WTC11 (cell line): ENCODE results near the gene FBXO39. TPM values are rescaled to one million over a fixed set of nuclear protein-coding genes. Genes with fewer than 3 reads are reported as not detected.

Experiments used
- ATAC-seq: fragments of 200-7000 bp; cut with Tn5 transposase; 2 replicates; pipeline ENCODE4 v1.10.0; 2021; ENCODE audit warnings: mild to moderate bottlenecking, moderate library complexity
- CTCF ChIA-PET: fragments of 300-600 bp; sonication (Branson Sonifier 250); formaldehyde crosslinking; loops from one replicate; lab custom pipeline; 2021; ENCODE audit warnings: antibody characterized with exemption; lab: Charles Lee
- POLR2A ChIA-PET: fragments of 350-600 bp; sonication (Branson Sonifier 250); formaldehyde crosslinking; loops from one replicate; lab custom pipeline; 2021; ENCODE audit warnings: antibody characterized with exemption; lab: Charles Lee
- DNase-seq: peaks from one replicate; pipeline ENCODE4 v3.0.0; 2021; ENCODE audit warnings: low spot score
- H3K27ac Mint-ChIP-seq: 2 replicates; pipeline ENCODE4 v1.8.0; 2021; ENCODE audit warnings: mixed read lengths
- H3K27me3 Mint-ChIP-seq: 2 replicates; pipeline ENCODE4 v1.8.0; 2021; ENCODE audit warnings: low read depth, mild to moderate bottlenecking, moderate library complexity, mixed read lengths
- H3K36me3 Mint-ChIP-seq: 2 replicates; pipeline ENCODE4 v1.8.0; 2021; ENCODE audit warnings: mixed read lengths
- H3K4me1 Mint-ChIP-seq: 2 replicates; pipeline ENCODE4 v1.8.0; 2022; ENCODE audit warnings: mixed read lengths
- H3K4me3 Mint-ChIP-seq: 2 replicates; pipeline ENCODE4 v1.8.0; 2021; ENCODE audit warnings: mild to moderate bottlenecking, moderate library complexity, mixed read lengths
- H3K9me3 Mint-ChIP-seq: 2 replicates; pipeline ENCODE4 v1.8.0; 2021; ENCODE audit warnings: mixed read lengths
- ARID4B ChIP-seq: sonication (generic); formaldehyde crosslinking; IDR thresholded peaks from 2 replicates; pipeline ENCODE4 v1.8.0; 2023; ENCODE audit warnings: missing genetic modification reagents, mild to moderate bottlenecking, borderline replicate concordance
- ATF3 ChIP-seq: sonication (generic); formaldehyde crosslinking; conservative IDR thresholded peaks from 2 replicates; pipeline ENCODE4 v1.8.1; 2022; ENCODE audit warnings: mild to moderate bottlenecking, missing genetic modification reagents
- CTCF ChIP-seq: fragments of 200-600 bp; IDR thresholded peaks from 2 replicates; pipeline ENCODE4 v1.8.0; 2022; ENCODE audit warnings: antibody characterized with exemption
- FOXJ3 ChIP-seq: sonication (generic); formaldehyde crosslinking; IDR thresholded peaks from 2 replicates; pipeline ENCODE4 v1.9.0; 2021; ENCODE audit warnings: missing genetic modification reagents, mild to moderate bottlenecking, borderline replicate concordance
- FOXP4 ChIP-seq: sonication (generic); formaldehyde crosslinking; IDR thresholded peaks from 2 replicates; pipeline ENCODE4 v1.8.0; 2022; ENCODE audit warnings: mild to moderate bottlenecking, missing genetic modification reagents
- GRHL2 ChIP-seq: fragments of 250-450 bp; sonication (Bioruptor Pico); IDR thresholded peaks from 2 replicates; pipeline ENCODE4 v1.8.0; 2022; ENCODE audit warnings: mild to moderate bottlenecking, moderate library complexity; ENCODE audit not compliant: insufficient replicate concordance, severe bottlenecking
- IRF1 ChIP-seq: sonication (generic); formaldehyde crosslinking; IDR thresholded peaks from 2 replicates; pipeline ENCODE4 v1.8.0; 2023; ENCODE audit warnings: missing genetic modification reagents
- JAZF1 ChIP-seq: fragments of 250-450 bp; sonication (Bioruptor Pico); IDR thresholded peaks from 2 replicates; pipeline ENCODE4 v1.9.0; 2021; ENCODE audit warnings: moderate library complexity, mild to moderate bottlenecking, inconsistent platforms
- MLX ChIP-seq: sonication (generic); formaldehyde crosslinking; IDR thresholded peaks from 2 replicates; pipeline ENCODE4 v1.8.1; 2023; ENCODE audit warnings: mild to moderate bottlenecking, missing genetic modification reagents, moderate library complexity
- NR3C1 ChIP-seq: sonication (generic); formaldehyde crosslinking; conservative IDR thresholded peaks from 2 replicates; pipeline ENCODE4 v1.8.1; 2023; ENCODE audit warnings: low read depth, mild to moderate bottlenecking, missing genetic modification reagents
- PREB ChIP-seq: sonication (generic); formaldehyde crosslinking; IDR thresholded peaks from 2 replicates; pipeline ENCODE4 v1.8.1; 2022; ENCODE audit warnings: mild to moderate bottlenecking, missing genetic modification reagents, moderate library complexity, borderline replicate concordance
- SMAD4 ChIP-seq: sonication (generic); formaldehyde crosslinking; IDR thresholded peaks from 2 replicates; pipeline ENCODE4 v1.8.0; 2022; ENCODE audit warnings: mild to moderate bottlenecking, missing genetic modification reagents
- SOX15 ChIP-seq: fragments of 250-450 bp; sonication (Bioruptor Pico); IDR thresholded peaks from 2 replicates; pipeline ENCODE4 v1.9.0; 2021; ENCODE audit warnings: mild to moderate bottlenecking
- SP1 ChIP-seq: sonication (generic); formaldehyde crosslinking; conservative IDR thresholded peaks from 2 replicates; pipeline ENCODE4 v1.8.1; 2022; ENCODE audit warnings: missing genetic modification reagents
- ZBTB43 ChIP-seq: sonication (generic); formaldehyde crosslinking; IDR thresholded peaks from 2 replicates; pipeline ENCODE4 v1.8.1; 2023; ENCODE audit warnings: mild to moderate bottlenecking, missing genetic modification reagents
- ZMAT4 ChIP-seq: fragments of 250-450 bp; sonication (Bioruptor Pico); IDR thresholded peaks from 2 replicates; pipeline ENCODE4 v1.9.0; 2021; ENCODE audit warnings: mild to moderate bottlenecking
- ZNF416 ChIP-seq: fragments of 250-450 bp; sonication (Bioruptor Pico); IDR thresholded peaks from 2 replicates; pipeline ENCODE4 v1.9.0; 2021; ENCODE audit warnings: mild to moderate bottlenecking, inconsistent platforms
- total RNA-seq: library from RNA; stranded (reverse); gene quantifications from 3 replicates; pipeline ENCODE4 v1.2.3, GENCODE V29; 2021

The FBXO39 gene
- total RNA-seq, 1 experiment from 2014 or later: not detected

GRCh38 chr17:6797718-6798351 is 21.8 kb downstream of the FBXO39 start:
- no peak for TF ChIP-seq MLX (CRISPR knock-in tag)
- no peak for TF ChIP-seq IRF1 (CRISPR knock-in tag)
- TF ChIP-seq NR3C1: no peak
- TF ChIP-seq FOXP4 (CRISPR knock-in tag): no peak
- TF ChIP-seq ATF3 (CRISPR knock-in tag): no peak
- no peak for TF ChIP-seq GRHL2
- no peak for TF ChIP-seq JAZF1 (CRISPR knock-in tag)
- TF ChIP-seq ZNF416: no peak
- TF ChIP-seq SP1 (CRISPR knock-in tag): no peak
- no peak for TF ChIP-seq FOXJ3 (CRISPR knock-in tag)
- TF ChIP-seq ZMAT4 (CRISPR knock-in tag): no peak
- no peak for TF ChIP-seq ARID4B (CRISPR knock-in tag)
- TF ChIP-seq SOX15: no peak
- TF ChIP-seq ZBTB43 (CRISPR knock-in tag): no peak
- no peak for TF ChIP-seq CTCF
- TF ChIP-seq SMAD4 (CRISPR knock-in tag): no peak
- TF ChIP-seq PREB (CRISPR knock-in tag): no peak
- Mint-ChIP-seq H3K27ac (no peak overlapping the region), H3K4me3 (no peak overlapping the region), H3K9me3 (no peaks in the 10 kb centered on the region), H3K36me3 (no peaks in the 10 kb centered on the region), H3K4me1 (peaks cover 20% of the 10 kb centered on the region), H3K27me3 (peaks cover 4% of the 10 kb centered on the region)
- ChIA-PET POLR2A (interaction anchor here (0.6 kb wide), 1 partner anchor 23 kb away, joined by 3 read pairs; no protein-coding TSS in a partner anchor), CTCF (interaction anchor here (1.3 to 1.4 kb wide), 2 partner anchors 85 to 96 kb away, joined by 3 to 4 read pairs; partner anchors contain the start of gene SLC13A5)
- DNase-seq (no peak), ATAC-seq (no peak)
